CD4-positive, alpha-beta T cell treated with Interleukin-17A for 4 hours (primary cell): ENCODE data around the gene SEPHS2.
A peak's percentile ranks its signal among the peaks of the same experiment; 100 is the strongest.
"Not testable (repeated sequence)": the region's sequence is repeated elsewhere in the genome, so short reads cannot be mapped to it uniquely, and the experiment has no call there.

ENCODE experiments used
- DNase-seq: peaks from one replicate; pipeline ENCODE4 v3.0.0-alpha.2; 2020; ENCODE audit warnings: mixed read lengths

SEPHS2 gene

GRCh38 chr16:30397056-30397455, 48.6 kb downstream of the SEPHS2 start:
- DNase-seq, result no peak

GRCh38 chr16:30396627-30397026, 49.0 kb downstream of the SEPHS2 start:
- not testable (repeated sequence) for DNase-seq

GRCh38 chr16:30395992-30396585, 49.6 kb downstream of the SEPHS2 start:
- no peak for DNase-seq

GRCh38 chr16:30395155-30395991, 50.3 kb downstream of the SEPHS2 start, which contains the start of gene ZNF48:
Gene ZNF48 (plus strand): TSS chr16:30395420. CDS start chr16:30395795, 375 bp downstream.
- DNase-seq, result peak; percentile 74

- no peak for DNase-seq
Observed at GRCh38 chr16:30394592-30395154, 51.0 kb downstream of the SEPHS2 start.
